RCC 7860 (cell line): ENCODE measurements around the gene POLN.

Experiments used
- DNase-seq: peaks from one replicate; pipeline ENCODE4 v3.0.0-alpha.2; 2015; ENCODE audit warnings: low spot score
- FAIRE-seq: peaks from 2 replicates; lab custom pipeline; 2012; peaks lifted over from hg19 to GRCh38; lab: Jason Lieb, UNC

The POLN gene

GRCh38 chr4:2127609-2128332, 114.2 kb downstream of the POLN start:
- FAIRE-seq (no peak), DNase-seq (no peak)

GRCh38 chr4:2126309-2127043, 115.4 kb downstream of the POLN start:
- FAIRE-seq: no peak
- no peak for DNase-seq

- no peak for FAIRE-seq
Measured at GRCh38 chr4:2125831-2126230, 116.1 kb downstream of the POLN start.

DNA sequence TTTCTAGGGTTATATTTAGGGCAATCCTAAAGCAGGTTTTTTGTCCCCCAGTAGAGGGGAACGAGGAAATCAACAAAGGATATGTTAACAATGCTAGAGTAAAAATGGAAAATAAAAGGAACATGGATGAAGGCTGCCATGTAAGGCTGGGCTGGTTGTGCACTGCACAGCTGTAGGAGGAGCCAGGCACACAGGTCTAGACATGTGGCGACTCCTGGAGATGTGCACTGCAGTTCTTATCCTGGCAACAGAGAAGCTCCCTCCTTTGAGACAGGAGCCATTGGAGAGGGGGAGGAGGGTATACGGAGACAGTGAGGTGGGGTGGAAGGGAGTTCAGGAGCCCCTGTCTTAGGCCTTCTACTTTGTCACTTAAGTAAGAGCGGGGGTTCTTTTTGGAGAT, 116.9 kb downstream of the POLN start:
- DNase-seq (no peak), FAIRE-seq (no peak)

More at GRCh38 chr4:2125831-2126230, 116.1 kb downstream of the POLN start:
- DNase-seq: no peak

DNA sequence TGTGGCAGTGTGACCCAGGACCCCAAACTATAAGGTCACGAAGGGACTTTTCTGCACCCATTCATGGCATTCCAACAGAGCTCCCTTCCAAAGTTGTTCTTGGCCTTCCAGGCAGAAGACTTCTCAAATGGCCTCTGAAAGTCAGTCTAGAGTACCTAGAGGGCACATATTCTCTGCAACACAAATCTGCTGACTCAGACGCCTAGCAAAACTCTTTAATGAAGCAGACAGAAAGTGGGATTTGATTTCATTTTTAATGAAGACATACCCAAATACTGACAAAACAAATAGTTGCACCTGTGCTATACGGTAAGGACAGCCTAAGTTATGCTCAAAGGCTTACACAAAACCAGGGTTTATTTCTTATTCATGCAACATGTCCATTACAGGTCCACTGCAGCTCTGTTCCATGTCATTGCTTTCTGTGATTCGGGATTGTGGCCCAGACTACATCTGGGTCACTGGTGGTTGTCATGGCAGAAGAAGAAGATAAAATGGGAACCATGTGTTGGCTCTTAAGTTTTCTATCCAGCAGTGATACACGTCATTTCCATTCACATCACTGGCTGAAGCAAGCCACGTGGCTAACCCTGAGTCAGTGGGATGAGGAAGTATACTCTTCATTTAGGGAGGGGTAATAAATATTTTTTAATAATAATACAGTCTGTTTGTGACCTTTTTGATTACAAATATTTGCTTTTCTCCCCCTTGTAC, 125.1 kb downstream of the POLN start:
- DNase-seq (no peak), FAIRE-seq (no peak)

GRCh38 chr4:2105559-2105958, 136.4 kb downstream of the POLN start:
- DNase-seq (no peak), FAIRE-seq (no peak)

- no peak for DNase-seq
Measured at GRCh38 chr4:2104556-2105345, 137.2 kb downstream of the POLN start.

DNA sequence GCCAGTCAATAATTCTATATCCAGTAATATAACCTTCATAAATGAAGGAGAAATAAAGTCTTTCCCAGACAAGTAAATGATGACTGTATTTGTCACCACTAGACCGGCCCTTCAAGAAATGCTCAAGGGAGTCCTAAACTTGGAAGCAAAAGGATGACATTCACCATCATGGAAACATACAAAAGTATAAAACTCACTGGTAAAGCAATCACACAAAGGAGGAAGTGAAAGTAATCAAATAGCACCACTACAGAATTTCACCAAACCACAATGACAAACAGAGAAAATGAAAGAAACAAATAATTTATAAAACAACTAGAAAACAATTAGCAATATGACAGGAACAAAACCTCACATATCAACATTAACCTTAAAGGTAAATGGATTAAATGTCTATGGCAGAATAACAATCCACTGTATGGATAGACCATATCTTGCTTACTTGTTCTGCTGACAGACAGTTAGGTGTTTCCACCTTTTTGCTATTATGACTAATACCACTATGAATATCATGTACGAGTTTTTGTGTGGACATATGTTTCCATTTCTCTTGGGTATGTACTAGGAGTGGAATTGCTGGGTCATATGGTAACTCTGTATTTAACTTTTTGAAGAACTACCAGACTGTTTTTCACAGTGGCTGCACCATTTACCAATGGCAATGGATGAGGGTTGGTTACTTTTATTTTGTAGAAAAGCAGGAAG, 137.9 kb downstream of the POLN start:
- FAIRE-seq: no peak
- DNase-seq: no peak

More at GRCh38 chr4:2104556-2105345, 137.2 kb downstream of the POLN start:
- FAIRE-seq: no peak

DNA sequence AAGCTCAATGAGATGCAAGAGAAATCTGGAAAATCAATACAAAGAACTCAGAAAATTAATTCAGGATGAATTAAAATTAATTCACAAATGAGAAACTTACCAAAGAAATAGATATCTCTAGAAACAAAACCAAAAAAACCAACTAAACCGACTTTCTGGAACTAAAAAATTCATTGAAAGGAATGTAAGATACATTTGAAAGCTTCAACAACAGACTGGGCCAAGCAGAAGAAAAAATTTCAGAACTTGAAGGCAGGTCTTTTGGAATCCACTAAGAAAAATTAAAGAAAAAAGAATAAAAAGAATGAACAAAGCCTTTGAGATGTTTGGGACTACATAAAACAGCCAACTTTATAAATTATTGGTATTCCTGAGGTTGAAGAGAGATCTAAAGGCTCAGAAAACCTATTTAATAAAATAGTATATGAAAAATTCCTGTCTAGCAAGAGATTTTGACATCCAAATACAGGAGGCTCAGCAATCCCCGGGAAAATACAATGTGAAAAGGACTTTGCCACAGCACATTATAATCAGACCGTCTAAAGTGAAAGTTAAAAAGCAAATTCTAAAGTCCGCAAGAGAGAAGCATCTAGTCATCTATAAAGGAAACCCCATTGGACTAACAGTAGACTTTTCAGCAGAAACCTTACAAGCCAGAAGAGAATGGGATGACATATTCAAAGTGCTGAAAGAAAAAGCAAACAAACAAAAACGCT, 138.6 kb downstream of the POLN start:
- DNase-seq (no peak), FAIRE-seq (no peak)

DNA sequence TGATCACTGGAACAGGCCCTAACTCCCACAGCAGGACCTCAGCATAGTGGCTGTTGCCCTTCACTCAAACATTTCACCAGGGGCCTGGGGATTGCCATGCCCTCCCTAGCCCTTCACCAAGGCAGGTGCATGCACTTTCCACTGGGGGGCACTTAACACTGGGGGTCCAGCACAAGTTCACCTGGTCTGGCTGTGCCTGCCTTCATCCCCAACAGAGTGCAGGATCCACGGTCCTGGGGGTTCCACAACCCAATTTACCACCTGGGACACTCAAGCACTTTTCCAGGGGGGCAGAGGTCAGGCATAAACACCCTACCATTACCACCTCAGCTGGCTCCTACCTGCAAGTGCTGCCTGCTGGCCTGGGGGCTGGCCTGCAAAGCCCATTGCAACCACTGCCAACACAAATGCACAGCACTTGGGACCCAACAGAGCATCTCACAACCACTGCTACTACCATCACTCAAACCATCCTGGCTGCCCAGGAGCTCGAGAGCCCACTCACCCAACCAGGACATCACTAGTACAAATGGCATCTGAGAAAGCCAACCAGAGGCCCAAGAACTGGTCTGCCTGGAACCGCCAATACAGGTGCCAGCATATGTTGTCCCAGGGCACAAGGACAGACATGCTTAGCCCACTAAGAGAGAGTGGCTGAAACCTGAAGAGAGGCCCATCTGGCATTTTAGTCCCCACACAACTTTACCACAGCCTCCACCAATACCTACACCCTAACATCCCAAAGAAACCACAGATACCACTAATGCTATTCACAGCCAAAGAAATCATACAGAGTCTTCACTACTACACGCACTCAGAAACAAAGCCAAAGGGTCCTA, 139.7 kb downstream of the POLN start:
- no peak for FAIRE-seq

DNA sequence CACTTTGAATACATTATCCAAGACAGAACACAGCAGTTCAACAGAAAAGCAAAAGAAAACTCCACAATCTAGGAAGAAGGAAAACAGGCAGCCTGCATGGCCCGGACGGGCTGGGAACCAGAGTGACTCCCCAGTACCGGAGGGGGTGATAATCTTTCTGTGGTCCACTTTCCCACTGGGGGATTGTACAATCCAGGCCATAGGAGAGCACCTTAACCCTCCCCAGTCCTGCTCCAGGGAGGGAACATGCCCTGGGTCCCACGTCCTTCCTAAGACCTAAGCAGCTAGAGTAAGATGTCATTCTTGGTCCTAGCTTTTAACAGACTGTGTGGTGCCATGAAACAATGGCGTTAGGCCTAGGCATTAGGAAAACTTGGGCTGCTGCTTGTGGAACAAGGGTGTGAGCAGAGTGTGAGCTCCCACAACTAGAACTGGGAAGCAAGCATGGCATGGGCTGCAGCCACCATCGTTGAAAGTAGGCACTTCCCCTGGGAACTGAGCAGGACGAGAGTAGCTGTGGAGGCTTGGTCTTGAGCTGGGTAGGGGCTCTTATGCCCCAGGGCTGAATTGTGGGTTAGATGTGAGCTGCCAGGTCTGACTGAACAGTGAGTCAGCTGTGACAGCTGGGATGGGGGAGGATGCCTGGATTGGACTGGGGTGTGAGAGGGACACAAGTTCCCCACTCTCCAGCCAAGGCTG, 140.4 kb downstream of the POLN start:
- FAIRE-seq (no peak), DNase-seq (no peak)

More for the DNA sequence above, 139.7 kb downstream of the POLN start:
- DNase-seq: no peak

DNA sequence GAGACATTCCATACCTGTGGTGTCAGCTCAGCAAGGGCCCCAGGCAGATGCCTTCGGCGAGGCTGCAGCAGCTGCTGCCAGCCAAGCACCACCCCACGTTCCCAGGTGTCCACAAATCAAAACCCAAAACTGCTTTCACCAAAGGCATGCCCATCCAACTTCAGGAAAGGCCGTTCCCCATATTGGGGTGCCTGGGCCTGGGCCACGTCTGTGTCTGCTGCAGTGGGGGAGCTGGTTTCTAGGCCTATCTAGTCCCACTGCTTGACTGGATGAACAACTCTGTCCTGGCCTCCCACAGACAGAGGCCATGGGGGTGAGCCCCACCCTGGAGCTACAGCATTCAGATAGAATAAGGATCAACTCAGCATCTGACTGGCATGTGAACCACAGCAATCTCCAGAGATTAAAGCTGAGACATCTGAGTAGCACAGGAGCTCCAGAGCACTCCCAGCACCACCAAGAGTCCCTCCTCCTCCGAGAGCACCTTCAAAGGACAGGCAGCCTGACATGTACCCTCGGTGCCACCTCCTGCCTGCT, 145.8 kb downstream of the POLN start:
- DNase-seq (peak; percentile 20), FAIRE-seq (no peak)

DNA sequence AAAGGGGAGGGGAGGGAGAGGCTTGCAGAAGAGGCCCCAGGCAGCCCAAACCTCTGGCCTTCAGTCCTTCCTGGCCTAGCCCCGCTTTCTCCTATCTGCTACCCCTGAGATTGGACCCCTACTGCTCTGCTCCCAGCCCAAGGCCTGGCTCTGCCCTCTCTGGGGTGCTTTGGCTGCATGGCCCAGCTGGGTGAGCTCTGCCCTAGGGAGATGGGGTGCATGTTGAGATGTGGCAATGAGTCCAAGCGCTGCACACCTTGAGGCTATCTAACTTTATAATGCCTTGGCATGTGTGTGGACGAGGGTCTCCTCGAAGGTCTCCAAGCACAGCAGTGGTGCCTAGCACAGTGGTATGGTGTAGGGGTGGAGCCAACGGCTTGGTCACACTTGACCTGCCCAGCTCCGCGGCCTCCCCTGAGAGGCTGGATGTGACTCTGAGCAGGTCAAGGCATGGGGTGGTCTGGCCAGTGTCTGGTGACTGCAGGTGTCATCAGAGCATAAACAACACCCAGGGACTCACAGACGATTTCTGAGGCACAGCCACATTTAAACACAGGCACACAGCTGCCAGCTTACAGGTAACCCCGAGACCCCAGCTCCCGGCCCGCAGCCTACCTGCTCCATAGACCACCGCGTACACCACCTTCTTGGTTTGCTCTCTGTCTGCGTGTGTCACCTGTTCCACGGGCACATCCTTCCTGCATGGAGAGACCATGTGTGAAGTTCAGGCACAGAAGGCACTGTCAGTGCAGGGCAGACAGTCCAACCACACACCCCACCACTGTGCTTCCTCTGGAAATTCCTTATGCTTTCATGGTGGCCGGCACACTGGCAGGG, 146.5 kb downstream of the POLN start:
- no peak for FAIRE-seq
- peak; percentile 62 for DNase-seq

DNA sequence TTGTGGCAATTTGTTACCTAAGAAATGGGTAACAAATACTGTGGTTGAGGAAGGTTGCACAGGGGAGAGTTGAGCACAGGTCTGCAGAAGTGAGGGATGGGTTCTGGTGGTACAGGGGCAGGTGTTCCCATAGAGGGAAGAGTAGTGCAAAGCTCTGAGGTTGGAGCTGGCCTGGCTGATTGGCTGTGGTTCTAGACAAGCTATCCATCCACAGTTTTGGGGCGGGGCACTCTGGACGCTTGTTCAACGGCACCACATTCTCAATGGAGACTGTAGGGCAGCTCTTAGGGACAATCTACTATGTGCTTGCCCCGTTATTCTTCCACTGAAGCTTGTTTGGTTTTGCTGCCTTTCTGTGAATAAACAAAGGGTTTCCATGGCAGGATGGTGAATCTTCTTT, 147.4 kb downstream of the POLN start:
- DNase-seq (no peak), FAIRE-seq (no peak)

- FAIRE-seq (no peak), DNase-seq (no peak)
Measured at GRCh38 chr4:2093265-2093664, 148.7 kb downstream of the POLN start.

DNA sequence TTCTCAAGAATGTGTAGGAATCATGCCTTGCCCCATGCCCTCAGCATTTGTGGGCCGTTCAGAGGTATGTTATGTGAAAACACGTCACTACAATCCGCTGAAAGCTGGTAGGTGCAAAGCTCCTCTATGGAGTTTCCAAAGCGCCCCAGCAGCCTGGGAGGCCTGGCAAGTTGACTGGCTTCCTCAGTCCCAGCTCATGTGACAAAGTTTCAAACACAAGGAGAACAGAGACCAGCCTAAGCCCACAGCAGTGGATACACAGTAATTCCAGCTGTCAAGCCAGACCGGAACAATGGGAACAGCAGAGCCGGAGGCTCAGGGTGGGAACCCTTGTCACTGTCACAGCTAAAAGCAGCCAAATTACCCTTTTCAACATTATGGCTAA, 149.3 kb downstream of the POLN start:
- DNase-seq (no peak), FAIRE-seq (no peak)
